ENCODE measurements around the gene CBLL2.

- TF ChIP-seq POLR2A (IDR thresholded peaks at IDR 0.05; ENCODE audit: low read depth, low read length) (no peak), CTCF (IDR thresholded peaks at IDR 0.05; ENCODE audit: extremely low read depth in 1 of 2, insufficient read depth in 1 of 2, low read depth in 1 of 2, low read length in 2 of 2) (no peak), EZH2 (IDR thresholded peaks at IDR 0.05; ENCODE audit: borderline replicate concordance, low read depth, low read length, severe bottlenecking) (no peak), POLR2AphosphoS5 (IDR thresholded peaks at IDR 0.05; ENCODE audit: insufficient read depth, low read depth, low read length) (no peak)
Observed at GRCh38 chrX:22276781-22277180, 4.1 kb downstream of the CBLL2 start.

Data from endothelial cell of umbilical vein (primary cell).